Occipital lobe (tissue), 2 donors: ENCODE data around the gene H2BK1. TPM values are rescaled to one million over a fixed set of nuclear protein-coding genes. Genes with fewer than 3 reads are reported as not detected.

ENCODE experiments used
- DNase-seq: peaks from one replicate; lab custom pipeline; 2025; lab: John Stamatoyannopoulos, UW
- total RNA-seq: library from RNA; depleted of rRNA; stranded (reverse); fragments of >200 nt; gene quantifications from one replicate; pipeline ENCODE4 v1.2.3, GENCODE V29; 2014

The H2BK1 gene
- total RNA-seq, 1 donor from 2014 or later, result not detected

- no peak for DNase-seq
Measured at GRCh38 chr7:151205730-151206129, 4.6 kb downstream of the H2BK1 start.

- no peak for DNase-seq
Measured at GRCh38 chr7:151204383-151205032, 5.8 kb downstream of the H2BK1 start.

GRCh38 chr7:151202836-151203235 lies 7.5 kb downstream of the H2BK1 start:
- DNase-seq, result no peak

GRCh38 chr7:151201751-151202150 lies 8.5 kb downstream of the H2BK1 start:
- no peak for DNase-seq

- no peak for DNase-seq
Measured at GRCh38 chr7:151201344-151201743, 8.9 kb downstream of the H2BK1 start.

- DNase-seq, result no peak
Measured at GRCh38 chr7:151198945-151199848, 11.1 kb downstream of the H2BK1 start.

- DNase-seq, result no peak
Measured at GRCh38 chr7:151197932-151198331, 12.4 kb downstream of the H2BK1 start.

- no peak for DNase-seq
Measured at GRCh38 chr7:151195616-151196450, 14.5 kb downstream of the H2BK1 start.

- no peak for DNase-seq
Measured at GRCh38 chr7:151194188-151194587, 16.1 kb downstream of the H2BK1 start.

- no peak for DNase-seq
Measured at GRCh38 chr7:151193203-151193978, 16.9 kb downstream of the H2BK1 start.

GRCh38 chr7:151192002-151192539 lies 18.2 kb downstream of the H2BK1 start:
- no peak for DNase-seq

GRCh38 chr7:151191544-151191943 lies 18.7 kb downstream of the H2BK1 start:
- DNase-seq, result no peak

- no peak for DNase-seq
Measured at GRCh38 chr7:151189038-151189437, 21.2 kb downstream of the H2BK1 start.

GRCh38 chr7:151188252-151188542 lies 22.1 kb downstream of the H2BK1 start:
- DNase-seq, result no peak

- no peak for DNase-seq
Measured at GRCh38 chr7:151187409-151188251, 22.7 kb downstream of the H2BK1 start.

- no peak for DNase-seq
Measured at GRCh38 chr7:151186640-151187408, 23.5 kb downstream of the H2BK1 start, which contains the start of gene ASB10. Gene ASB10 (minus strand): TSS chr7:151187250. CDS start chr7:151187130, 120 bp downstream.

- DNase-seq, result no peak
Measured at GRCh38 chr7:151185762-151186639, 24.3 kb downstream of the H2BK1 start.

GRCh38 chr7:151181011-151181431 lies 29.3 kb downstream of the H2BK1 start:
- no peak for DNase-seq
